GM19328 (cell line): Measurements from ENCODE around the gene HSPA12A.

Source experiments
- ATAC-seq: cut with Tn5 transposase; IDR thresholded peaks from one replicate; pipeline ENCODE4 v1.9.1; 2021; ENCODE audit warnings: mild to moderate bottlenecking, moderate library complexity; ENCODE audit not compliant: unreplicated experiment

Gene HSPA12A

GRCh38 chr10:116634126-116634975 is 108.0 kb downstream of the HSPA12A start:
- no peak for ATAC-seq

DNA sequence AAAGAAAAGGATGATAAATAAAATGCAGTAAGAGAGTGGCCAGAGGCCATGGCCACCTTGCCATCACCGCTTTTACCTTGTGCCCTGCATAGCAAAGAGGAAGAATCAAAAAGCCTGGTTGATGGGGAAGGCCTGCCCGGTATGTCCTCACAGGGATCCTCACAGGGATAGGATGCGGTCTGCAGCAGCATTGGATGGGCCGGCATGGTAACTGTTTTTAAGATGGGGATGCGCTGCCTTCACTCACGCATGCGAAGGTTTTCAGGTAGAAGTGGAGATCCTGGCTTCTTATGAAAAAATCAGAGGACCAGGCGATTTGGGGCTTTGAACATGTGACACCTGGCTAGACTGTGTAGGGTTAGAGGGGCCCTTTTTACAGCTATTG is 109.2 kb downstream of the HSPA12A start:
- ATAC-seq: no peak

DNA sequence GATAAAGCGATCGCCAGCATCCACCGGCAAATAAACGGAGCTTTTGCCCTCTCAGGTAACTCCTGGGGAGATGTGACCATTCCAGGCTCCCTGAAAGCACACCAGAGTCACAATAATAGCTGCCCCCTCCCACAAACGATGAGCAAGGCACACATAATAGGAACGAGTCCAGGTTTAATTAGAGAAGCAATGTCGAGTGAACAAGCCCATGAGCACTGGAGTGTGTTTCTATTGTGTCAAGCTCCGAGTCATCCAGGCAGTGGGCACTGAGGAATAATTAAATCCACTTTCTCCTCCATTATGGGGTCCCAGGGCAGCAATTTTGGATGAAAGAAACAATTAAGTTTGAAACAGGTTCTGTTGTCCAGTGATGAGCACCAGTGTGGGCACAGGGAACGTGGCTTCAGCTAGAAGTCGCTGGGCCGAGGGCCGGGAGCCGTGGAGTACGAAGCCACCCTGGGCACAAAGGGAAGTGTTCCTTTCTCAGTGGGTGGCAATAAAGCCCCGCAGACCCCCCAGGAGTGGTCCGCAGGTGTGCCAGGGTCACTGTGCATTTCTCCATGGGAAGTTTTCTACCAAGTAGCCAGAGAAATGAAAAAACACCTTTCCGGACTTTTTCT is 109.7 kb downstream of the HSPA12A start:
- no peak for ATAC-seq

DNA sequence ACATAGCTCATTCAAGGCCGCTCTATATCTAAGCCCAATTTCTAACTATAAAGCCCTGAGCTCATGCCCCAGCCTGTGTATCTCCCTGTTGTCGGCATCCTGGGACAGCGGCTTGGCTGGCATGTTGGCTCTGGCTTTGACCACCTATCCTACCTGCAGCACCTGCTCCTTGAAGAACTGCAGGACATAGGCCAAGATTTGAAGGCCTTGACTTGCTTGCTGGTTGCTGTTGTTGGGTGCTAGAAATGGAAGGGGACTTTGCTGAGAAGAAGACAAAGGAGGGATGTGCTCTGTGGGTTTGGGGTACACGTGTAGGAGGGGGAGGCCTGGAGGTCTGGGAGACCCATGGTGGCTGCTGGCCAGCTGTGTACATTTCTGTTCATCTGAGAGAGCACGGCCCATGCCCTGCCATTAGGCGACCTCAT is 110.5 kb downstream of the HSPA12A start:
- no peak for ATAC-seq

DNA sequence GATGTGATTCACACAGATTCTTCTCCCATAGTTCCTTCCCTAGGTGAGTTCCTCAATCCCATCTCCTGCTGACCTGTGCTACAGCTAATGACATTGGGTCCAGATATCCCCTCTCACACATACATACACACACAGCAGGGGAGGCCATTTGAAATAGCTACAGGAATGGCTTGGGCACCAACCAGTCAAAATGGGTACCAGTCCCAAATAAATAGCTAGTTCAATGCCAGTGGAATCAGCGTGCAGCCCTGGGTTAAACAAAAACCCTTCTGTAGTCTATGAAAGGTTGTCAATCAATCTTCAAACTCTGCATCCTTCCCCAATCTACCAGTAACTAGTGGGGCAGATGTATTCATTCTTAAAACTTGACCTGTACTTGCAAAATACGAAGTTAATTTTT is 112.3 kb downstream of the HSPA12A start:
- no peak for ATAC-seq

- ATAC-seq: no peak
Observed at GRCh38 chr10:116629340-116629739, 113.0 kb downstream of the HSPA12A start.

DNA sequence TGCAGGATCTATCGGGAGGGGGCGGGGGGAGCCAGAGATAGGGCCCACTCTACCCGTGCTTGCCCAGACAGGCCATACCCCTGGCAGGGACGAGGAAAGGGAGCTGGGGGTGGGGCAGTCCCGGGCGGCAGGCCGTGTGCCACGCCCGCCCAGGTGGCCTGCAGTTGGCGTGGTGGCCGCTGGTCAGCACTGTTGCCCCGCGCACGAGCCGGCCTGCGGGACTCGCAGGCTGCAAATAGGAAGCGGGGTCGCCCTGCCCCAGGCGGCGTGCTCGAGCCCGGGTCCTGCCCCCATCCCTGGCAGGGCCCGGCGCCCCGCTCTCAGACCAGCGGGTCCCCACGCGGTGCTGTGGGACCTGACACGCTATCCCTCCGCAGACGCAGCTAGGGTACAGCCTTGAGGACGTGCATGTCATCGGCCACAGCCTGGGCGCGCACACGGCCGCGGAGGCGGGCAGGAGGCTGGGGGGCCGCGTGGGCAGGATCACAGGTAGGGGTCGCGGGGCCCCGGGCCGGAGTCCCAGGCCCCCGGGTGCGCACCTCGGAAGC is 114.9 kb downstream of the HSPA12A start:
- ATAC-seq: no peak

- no peak for ATAC-seq
Observed at GRCh38 chr10:116626815-116627214, 115.6 kb downstream of the HSPA12A start.

GRCh38 chr10:116625845-116626244 is 116.5 kb downstream of the HSPA12A start:
- ATAC-seq: no peak

DNA sequence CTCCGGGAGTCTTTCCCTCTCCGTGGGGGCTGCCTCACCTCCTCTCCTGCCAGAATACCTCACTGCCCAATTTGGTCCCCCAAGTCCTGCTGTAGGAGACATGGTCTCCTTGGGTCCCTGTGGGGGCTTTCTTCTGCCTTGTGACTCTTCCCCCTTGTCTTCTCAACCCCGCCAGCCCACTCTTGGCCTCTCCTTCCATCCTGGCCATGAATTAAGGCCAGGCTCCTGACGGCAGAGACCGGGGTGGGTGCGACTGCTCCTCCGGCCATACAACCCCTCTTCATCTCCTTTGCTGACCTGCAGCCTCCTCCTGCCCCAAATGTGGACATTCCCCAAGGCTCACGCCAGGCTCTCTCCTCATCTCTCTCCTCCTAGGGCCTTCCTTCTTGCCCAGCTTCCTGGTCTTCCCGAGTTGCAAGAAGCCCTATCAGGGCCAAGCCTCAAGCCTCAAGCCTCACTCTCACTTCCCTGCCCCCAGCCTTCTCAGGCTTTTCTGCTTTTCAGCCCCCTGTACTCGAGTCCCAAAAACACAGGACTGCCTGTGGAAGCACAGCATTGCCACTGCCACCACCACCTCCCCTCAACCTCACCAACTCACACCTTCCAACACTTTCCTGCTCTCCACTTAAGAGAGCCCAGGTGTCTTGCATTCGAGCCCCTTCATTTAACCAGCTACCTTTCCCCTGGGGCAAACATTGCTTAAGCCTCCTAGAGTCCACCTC is 120.3 kb downstream of the HSPA12A start:
- ATAC-seq: no peak

DNA sequence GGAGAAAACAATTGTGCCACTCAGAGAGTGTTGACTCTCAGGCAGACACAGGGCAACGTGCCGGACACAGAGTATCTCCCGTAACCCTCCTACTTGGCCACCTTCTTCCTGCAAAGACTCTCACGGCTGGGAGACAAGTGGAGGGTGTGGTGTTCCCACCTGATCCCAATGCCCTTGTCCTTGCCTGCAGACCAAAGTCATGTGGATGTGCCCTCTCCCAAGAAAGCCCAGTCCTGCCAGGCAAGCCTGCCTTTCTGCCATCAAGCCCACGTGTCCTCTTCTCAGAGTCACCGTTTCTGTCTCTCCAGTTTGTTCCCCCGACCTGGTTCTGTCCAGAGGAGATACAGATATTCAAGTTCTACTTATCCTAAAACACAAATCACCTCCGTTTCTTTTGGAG is 120.9 kb downstream of the HSPA12A start:
- no peak for ATAC-seq
